GM12801 (cell line): Measurements from ENCODE around the gene MAPK1.

Experiments
- TF ChIP-seq, protein P1 (sequence below): IDR thresholded peaks from one replicate; pipeline ENCODE4 v1.5.1; 2011; ENCODE audit warnings: control low read depth; ENCODE audit not compliant: insufficient read length; ENCODE audit errors: extremely low read depth

MAPK1 gene

DNA sequence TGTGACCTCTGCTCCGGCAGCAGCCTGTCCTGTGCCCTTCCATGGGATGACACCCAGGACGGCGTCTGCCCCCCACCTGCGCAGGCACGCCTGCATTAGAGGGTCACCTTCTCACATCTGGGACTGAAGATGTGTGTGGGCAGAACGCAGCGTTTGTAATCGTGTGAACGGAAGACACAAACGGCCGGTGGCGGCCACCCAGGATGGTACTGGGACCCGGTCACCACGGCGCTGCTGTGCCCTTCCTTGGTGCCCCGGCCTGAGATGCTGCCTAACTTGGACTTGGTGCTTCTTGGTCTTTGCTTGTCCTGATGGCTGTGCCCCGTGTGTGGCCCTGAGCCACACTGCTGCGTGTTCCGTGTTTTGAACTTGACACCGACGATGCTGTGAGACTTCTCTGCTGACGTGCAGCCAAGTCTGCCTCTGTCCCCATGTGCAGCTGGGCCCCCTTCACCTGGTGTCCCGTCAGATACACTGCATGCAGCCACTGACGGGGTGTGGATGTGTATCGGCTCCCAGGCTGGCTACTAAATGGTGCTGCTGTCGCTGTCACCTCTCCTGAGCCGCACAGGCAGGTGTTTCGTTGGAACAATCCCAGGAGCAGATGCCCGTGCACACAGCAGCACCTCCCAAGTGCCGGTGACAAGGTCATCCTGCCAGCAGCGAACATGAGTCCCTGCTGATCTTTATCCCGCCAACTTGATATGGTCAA is 153.2 kb downstream of the MAPK1 start:
- TF ChIP-seq, protein P1, sequence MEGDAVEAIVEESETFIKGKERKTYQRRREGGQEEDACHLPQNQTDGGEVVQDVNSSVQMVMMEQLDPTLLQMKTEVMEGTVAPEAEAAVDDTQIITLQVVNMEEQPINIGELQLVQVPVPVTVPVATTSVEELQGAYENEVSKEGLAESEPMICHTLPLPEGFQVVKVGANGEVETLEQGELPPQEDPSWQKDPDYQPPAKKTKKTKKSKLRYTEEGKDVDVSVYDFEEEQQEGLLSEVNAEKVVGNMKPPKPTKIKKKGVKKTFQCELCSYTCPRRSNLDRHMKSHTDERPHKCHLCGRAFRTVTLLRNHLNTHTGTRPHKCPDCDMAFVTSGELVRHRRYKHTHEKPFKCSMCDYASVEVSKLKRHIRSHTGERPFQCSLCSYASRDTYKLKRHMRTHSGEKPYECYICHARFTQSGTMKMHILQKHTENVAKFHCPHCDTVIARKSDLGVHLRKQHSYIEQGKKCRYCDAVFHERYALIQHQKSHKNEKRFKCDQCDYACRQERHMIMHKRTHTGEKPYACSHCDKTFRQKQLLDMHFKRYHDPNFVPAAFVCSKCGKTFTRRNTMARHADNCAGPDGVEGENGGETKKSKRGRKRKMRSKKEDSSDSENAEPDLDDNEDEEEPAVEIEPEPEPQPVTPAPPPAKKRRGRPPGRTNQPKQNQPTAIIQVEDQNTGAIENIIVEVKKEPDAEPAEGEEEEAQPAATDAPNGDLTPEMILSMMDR, result no peak

DNA sequence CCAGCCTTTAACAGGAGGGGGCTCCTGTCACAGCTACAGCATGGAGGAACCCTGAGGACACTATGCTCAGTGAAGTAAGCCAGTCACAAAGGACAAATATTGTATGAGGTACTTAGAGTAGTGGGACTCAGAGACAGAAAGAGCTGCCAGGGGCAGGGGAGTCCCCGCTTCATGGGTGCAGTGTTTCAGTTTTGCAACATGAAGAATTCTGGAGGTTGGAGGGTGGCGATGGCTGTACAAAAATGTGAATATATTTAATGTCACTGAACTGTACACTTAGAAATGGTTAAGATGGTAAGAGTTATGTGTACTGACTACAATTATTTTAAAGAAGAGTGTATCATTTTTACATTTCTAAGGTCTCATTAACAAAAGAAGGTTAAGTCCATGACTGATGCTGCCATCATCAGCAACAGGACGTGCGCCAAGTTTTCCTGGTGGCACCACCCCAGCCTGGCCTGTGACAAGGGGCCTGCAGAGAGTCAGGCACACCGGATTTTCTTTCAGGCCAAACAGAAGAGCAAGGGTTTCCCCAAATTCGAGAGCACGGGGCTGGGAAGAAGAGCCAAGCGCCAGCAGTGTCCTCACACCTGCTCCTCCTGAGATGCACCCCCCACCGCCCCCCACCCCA is 153.9 kb downstream of the MAPK1 start:
- TF ChIP-seq, protein P1, result no peak

DNA sequence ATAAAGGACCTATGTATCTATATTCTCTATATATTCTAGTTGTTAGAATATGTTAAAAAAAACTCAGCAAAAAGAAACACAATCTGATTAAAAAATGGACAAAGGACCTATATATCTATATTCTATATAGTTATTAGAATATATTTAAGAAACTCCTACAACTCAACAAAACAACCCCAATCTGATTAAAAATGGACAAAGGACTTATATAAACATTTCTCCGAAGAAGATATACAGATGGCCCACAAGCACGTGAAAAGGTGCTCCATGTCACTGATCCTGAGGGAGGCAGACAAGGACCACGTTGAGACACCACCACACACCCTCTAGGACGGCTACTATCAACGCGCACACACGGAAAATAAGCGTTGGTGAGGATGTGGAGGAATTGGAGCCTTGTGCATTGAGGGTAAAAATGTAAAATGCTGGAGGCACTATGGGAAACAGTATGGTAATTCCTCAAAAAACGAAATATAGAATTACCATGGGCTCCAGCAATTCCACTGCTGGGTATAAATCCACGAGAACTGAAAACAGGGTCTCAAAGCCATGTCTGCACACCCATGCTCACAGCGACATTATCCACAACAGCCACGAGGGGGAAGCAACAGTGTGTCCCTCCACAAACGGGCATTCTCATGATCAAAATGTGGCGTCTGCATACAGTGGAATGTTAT is 154.6 kb downstream of the MAPK1 start:
- TF ChIP-seq, protein P1, result no peak

DNA sequence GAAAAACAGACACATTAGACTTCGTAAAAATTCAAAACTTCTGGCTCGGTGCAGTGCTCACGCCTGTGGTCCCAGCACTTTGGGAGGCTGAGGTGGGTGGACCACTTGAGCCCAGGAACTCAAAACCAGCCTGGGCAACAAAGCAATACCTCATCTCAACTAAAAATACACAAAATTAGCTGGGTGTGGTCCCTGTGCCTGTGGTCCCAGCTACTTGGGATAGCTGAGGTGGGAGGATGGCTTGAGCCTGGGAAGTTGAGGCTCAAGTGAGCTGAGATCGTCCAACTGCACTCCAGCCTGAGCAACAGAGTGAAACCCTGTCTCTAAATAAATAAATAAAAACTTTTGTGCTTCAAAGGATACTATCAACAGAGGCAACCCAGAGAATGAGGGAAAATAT is 155.6 kb downstream of the MAPK1 start:
- TF ChIP-seq, protein P1, result no peak

DNA sequence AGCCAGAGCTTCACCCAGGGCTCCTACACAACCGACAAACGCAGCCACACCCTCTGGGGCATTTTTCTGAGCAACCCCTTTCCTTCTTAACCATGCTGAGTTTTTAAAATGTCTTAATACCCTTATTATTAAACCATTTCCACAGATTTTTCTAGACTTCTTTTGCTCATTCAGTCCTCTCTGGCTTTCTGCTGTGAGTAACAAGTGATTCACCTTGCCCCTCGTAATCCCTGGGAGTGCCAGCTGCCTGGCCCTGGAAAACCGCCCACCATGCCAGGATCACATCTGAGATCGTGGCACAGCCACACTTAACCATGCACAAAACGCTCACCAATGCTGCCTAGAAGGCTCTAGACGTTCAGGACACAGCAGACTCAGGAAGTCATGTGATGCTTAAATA is 157.3 kb downstream of the MAPK1 start:
- TF ChIP-seq, protein P1, result no peak

DNA sequence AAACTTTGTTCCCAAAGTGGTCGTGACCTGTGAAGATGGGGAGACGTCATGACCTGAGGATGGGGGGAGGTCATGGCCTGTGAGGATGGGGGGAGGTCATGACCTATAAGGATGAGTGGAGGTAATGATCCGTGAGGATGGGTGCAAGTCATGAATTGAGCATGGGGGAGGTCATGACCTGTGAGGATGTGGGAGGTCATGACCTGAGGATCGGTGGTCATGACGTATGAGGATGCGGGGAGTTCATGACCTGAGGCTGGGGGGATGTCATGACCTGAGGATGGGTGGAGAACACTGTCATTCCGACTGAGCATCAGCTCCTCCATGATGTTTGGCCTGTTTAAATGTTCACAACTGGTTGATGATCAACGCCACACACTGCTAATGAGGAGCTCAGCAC is 157.8 kb downstream of the MAPK1 start:
- TF ChIP-seq, protein P1, result no peak

DNA sequence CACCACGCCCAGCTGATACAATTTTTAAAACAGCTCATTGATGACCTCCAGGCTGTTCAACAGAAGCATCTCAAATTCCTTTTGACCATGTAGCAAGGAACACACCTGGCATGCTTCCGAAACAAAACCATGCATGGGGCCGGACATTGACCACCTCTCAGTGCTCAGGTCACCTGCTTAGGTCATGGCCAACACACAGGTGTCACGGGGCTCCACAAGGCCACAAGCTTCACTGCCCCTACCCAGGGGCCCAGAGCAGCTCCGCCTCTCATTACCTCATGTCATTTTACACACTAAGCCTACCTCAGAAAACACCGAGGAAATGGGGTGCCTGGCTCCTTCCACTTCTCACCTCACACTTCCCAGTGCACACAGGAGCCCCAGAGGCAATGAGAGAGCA is 158.5 kb downstream of the MAPK1 start:
- TF ChIP-seq, protein P1, result no peak
